Peyer's patch (tissue), 4 donors: ENCODE measurements around the gene NXPE1. TPM values are rescaled to one million over a fixed set of nuclear protein-coding genes. Genes with fewer than 3 reads are reported as not detected.

Experiments
- DNase-seq, 3 donors: peaks; one replicate each; pipeline ENCODE4 v3.0.0-alpha.2; 2017 to 2019
- H3K27ac ChIP-seq, 4 donors: fragments of 200-600 bp; sonication (generic); one replicate each; pipeline ENCODE4 v1.5.1; 2016 to 2019
- H3K27me3 ChIP-seq, 2 donors: fragments of 200-600 bp; sonication (generic); one replicate each; pipeline ENCODE4 v1.5.1; 2019
- H3K36me3 ChIP-seq, 3 donors: fragments of 200-600 bp; sonication (generic); one replicate each; pipeline ENCODE4 v1.5.1; 2016 to 2019
- H3K4me1 ChIP-seq, 4 donors: fragments of 200-600 bp; sonication (generic); one replicate each; pipeline ENCODE4 v1.5.1; 2016 to 2019
- H3K4me3 ChIP-seq, 4 donors: fragments of 200-600 bp; sonication (generic); 1 replicate in 3 of 4; 2 replicates in 1 of 4; pipeline ENCODE4 v1.5.1; 2016 to 2019; ENCODE audit warnings: mild to moderate bottlenecking in 1 of 4
- H3K9me3 ChIP-seq, 4 donors: fragments of 200-600 bp; sonication (generic); one replicate each; pipeline ENCODE4 v1.5.1; 2016 to 2019; ENCODE audit warnings: mild to moderate bottlenecking in 1 of 4
- CTCF ChIP-seq, 6 experiments: fragments of 450-650 bp in 4 of 6; fragments of 200-600 bp in 2 of 6; sonication (generic) in 1 of 6; IDR thresholded peaks; one replicate each; pipeline ENCODE4 v1.5.1; 2017 to 2019; ENCODE audit warnings: antibody characterized with exemption in 6 of 6, mild to moderate bottlenecking in 3 of 6, moderate library complexity in 1 of 6
- POLR2A ChIP-seq, 2 donors: fragments of 450-650 bp; IDR thresholded peaks; one replicate each; pipeline ENCODE4 v1.5.1; 2017; ENCODE audit warnings: antibody characterized with exemption in 2 of 2, mild to moderate bottlenecking in 2 of 2, moderate library complexity in 2 of 2
- small RNA-seq, 2 donors: library from RNA; depleted of rRNA; stranded (forward); fragments of <200 nt; gene quantifications; one replicate each; pipeline ENCODE3, GENCODE V24; 2016
- total RNA-seq, 4 donors: library from RNA; depleted of rRNA; stranded (reverse); fragments of >200 nt; gene quantifications; one replicate each; pipeline ENCODE4 v1.1.0, GENCODE V29; 2016

Gene NXPE1
- total RNA-seq, 4 donors from 2014 or later, result 6.6 to 23.2 (median 18.6) TPM

- no peaks in the 10 kb centered on the region for H3K4me1 ChIP-seq
- H3K9me3 ChIP-seq, result no peaks in the 10 kb centered on the region
- no peak overlapping the region for H3K4me3 ChIP-seq
- H3K27me3 ChIP-seq, result no peaks in the 10 kb centered on the region
- no peak overlapping the region for H3K27ac ChIP-seq
- no peak for DNase-seq
- no peaks in the 10 kb centered on the region for H3K36me3 ChIP-seq
- TF ChIP-seq POLR2A (IDR thresholded peaks at IDR 0.05), result no peak
- no peak for TF ChIP-seq CTCF (IDR thresholded peaks at IDR 0.05)
Observed at GRCh38 chr11:114479331-114479730, 80.3 kb downstream of the NXPE1 start.

- no peaks in the 10 kb centered on the region for H3K27me3 ChIP-seq
- DNase-seq, result no peak
- no peaks in the 10 kb centered on the region for H3K4me1 ChIP-seq
- no peak overlapping the region for H3K4me3 ChIP-seq
- H3K36me3 ChIP-seq, result no peaks in the 10 kb centered on the region
- no peak overlapping the region for H3K27ac ChIP-seq
- TF ChIP-seq POLR2A (IDR thresholded peaks at IDR 0.05), result no peak
- no peak for TF ChIP-seq CTCF (IDR thresholded peaks at IDR 0.05)
- no peaks in the 10 kb centered on the region for H3K9me3 ChIP-seq
Observed at GRCh38 chr11:114478768-114479167, 80.9 kb downstream of the NXPE1 start.

- no peaks in the 10 kb centered on the region for H3K36me3 ChIP-seq
- no peak overlapping the region for H3K27ac ChIP-seq
- no peak for DNase-seq
- no peaks in the 10 kb centered on the region for H3K9me3 ChIP-seq
- no peaks in the 10 kb centered on the region for H3K27me3 ChIP-seq
- H3K4me3 ChIP-seq, result no peak overlapping the region
- no peaks in the 10 kb centered on the region for H3K4me1 ChIP-seq
- TF ChIP-seq CTCF (IDR thresholded peaks at IDR 0.05) (no peak), POLR2A (IDR thresholded peaks at IDR 0.05) (no peak)
Observed at GRCh38 chr11:114478001-114478410, 81.7 kb downstream of the NXPE1 start.

- Histone ChIP-seq H3K36me3 (no peaks in the 10 kb centered on the region), H3K4me1 (no peaks in the 10 kb centered on the region), H3K4me3 (no peak overlapping the region), H3K27me3 (no peaks in the 10 kb centered on the region), H3K27ac (no peak overlapping the region), H3K9me3 (no peaks in the 10 kb centered on the region)
- no peak for DNase-seq
- TF ChIP-seq CTCF (IDR thresholded peaks at IDR 0.05), result no peak
- TF ChIP-seq POLR2A (IDR thresholded peaks at IDR 0.05), result no peak
Observed at GRCh38 chr11:114472661-114473060, 87.0 kb downstream of the NXPE1 start.

Small RNAs within 50 kb of the gene (small RNA-seq; reads per million reads assigned to genes)
- 0 reads per million in 2 donors for gene RF01210

Other genes starting within 250 kb of the NXPE1 start
- 10 to 100 TPM in 3 of 4 donors, 1 to 10 TPM in 1; 5.9 to 15.4 (median 12.1) TPM for gene C11orf71, start 159.4 kb downstream of the NXPE1 start, total RNA-seq
- gene RBM7, start 159.2 kb downstream of the NXPE1 start, total RNA-seq, result 10 to 100 TPM; 12.4 to 25.6 (median 19.3) TPM
- 100 to 1,000 TPM in 1 of 4 donors, 10 to 100 TPM in 3; 24.5 to 150 (median 50.8) TPM for gene REXO2, start 120.4 kb downstream of the NXPE1 start, total RNA-seq
- gene NXPE4, start 35.9 kb upstream of the NXPE1 start, total RNA-seq, result 1 to 10 TPM in 1 of 4 donors, under 1 TPM in 2, not detected in 1; 0.53 to 3.5 (median 0.67) TPM
- 1 to 10 TPM; 2.8 to 9.9 (median 8.0) TPM for gene NXPE2, start 118.6 kb upstream of the NXPE1 start, total RNA-seq